Lower leg skin (tissue), 3 donors: ENCODE measurements around the gene TNFRSF13B.

Experiments
- POLR2A ChIP-seq, 2 donors: fragments of 450-650 bp; IDR thresholded peaks; one replicate each; pipeline ENCODE4 v1.6.1; 2016 to 2017; ENCODE audit warnings: antibody characterized with exemption in 2 of 2, mild to moderate bottlenecking in 1 of 2, moderate library complexity in 1 of 2
- TF ChIP-seq, protein P1 (sequence below), 3 donors: fragments of 450-650 bp; IDR thresholded peaks; one replicate each; pipeline ENCODE4 v1.5.1; 2016; ENCODE audit warnings: antibody characterized with exemption in 3 of 3, mild to moderate bottlenecking in 3 of 3, moderate library complexity in 2 of 3

DNA sequence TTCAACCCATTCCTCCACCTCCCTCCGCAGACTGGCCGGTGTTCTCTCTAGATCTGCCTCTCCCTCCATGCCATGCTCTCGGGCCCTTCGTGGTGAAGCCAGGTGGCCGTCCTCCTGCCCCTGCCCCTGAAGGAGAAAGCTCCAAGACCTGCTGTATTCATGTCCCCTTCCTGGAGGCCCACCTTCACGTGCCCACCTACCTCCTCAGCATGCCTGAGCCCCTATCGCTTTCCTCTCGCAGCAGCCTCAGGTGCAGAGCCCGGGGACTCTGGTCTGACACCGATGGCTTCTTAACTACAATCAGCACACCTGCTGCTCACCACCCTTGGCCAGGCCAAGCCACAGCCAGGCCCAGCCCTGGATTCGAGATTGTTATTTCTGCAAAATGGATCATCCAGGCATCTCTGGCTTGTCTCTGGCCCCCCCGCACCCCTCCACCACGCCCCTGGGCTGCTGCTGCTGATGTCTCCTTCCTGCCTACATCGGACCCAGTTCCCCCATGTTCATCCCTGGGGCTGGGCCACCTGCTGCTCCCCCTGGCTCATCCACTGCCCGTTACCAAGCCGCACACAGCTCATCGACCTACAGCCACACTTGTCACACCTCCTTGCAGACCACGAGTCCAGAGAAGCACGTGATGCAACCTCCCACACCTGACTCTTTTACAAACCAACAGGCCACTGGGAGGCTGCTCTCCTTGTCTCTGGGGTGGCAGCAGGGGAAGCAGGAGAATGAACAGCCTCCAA lies 32.5 kb upstream of the TNFRSF13B start:
- TF ChIP-seq, protein P1, sequence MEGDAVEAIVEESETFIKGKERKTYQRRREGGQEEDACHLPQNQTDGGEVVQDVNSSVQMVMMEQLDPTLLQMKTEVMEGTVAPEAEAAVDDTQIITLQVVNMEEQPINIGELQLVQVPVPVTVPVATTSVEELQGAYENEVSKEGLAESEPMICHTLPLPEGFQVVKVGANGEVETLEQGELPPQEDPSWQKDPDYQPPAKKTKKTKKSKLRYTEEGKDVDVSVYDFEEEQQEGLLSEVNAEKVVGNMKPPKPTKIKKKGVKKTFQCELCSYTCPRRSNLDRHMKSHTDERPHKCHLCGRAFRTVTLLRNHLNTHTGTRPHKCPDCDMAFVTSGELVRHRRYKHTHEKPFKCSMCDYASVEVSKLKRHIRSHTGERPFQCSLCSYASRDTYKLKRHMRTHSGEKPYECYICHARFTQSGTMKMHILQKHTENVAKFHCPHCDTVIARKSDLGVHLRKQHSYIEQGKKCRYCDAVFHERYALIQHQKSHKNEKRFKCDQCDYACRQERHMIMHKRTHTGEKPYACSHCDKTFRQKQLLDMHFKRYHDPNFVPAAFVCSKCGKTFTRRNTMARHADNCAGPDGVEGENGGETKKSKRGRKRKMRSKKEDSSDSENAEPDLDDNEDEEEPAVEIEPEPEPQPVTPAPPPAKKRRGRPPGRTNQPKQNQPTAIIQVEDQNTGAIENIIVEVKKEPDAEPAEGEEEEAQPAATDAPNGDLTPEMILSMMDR (IDR thresholded peaks at IDR 0.05): no peak
- TF ChIP-seq POLR2A (IDR thresholded peaks at IDR 0.05): no peak
